Activated naive CD8-positive, alpha-beta T cell (primary cell): ENCODE measurements around the gene SIK2.

ENCODE experiments used
- H3K27ac Mint-ChIP-seq: one replicate; pipeline ENCODE4 v1.8.0; 2021; ENCODE audit warnings: mixed read lengths
- H3K27me3 Mint-ChIP-seq: one replicate; pipeline ENCODE4 v1.8.0; 2021; ENCODE audit warnings: mixed read lengths
- H3K36me3 Mint-ChIP-seq: one replicate; pipeline ENCODE4 v1.8.0; 2021; ENCODE audit warnings: mixed read lengths
- H3K4me1 Mint-ChIP-seq: one replicate; pipeline ENCODE4 v1.8.0; 2021; ENCODE audit warnings: low read depth, mixed read lengths
- H3K4me3 Mint-ChIP-seq: one replicate; pipeline ENCODE4 v1.8.0; 2021; ENCODE audit warnings: mild to moderate bottlenecking, mixed read lengths
- H3K9me3 Mint-ChIP-seq: one replicate; pipeline ENCODE4 v1.8.0; 2021; ENCODE audit warnings: low read depth, mixed read lengths

SIK2 gene

GRCh38 chr11:111726301-111726713 lies 124.1 kb downstream of the SIK2 start:
- Mint-ChIP-seq H3K27me3 (no peaks in the 10 kb centered on the region), H3K4me1 (no peaks in the 10 kb centered on the region), H3K4me3 (no peak overlapping the region), H3K27ac (no peak overlapping the region), H3K9me3 (no peaks in the 10 kb centered on the region), H3K36me3 (peaks cover 7% of the 10 kb centered on the region)

GRCh38 chr11:111727431-111727830 lies 125.2 kb downstream of the SIK2 start:
- Mint-ChIP-seq H3K27ac (no peak overlapping the region), H3K36me3 (peaks cover 5% of the 10 kb centered on the region), H3K9me3 (no peaks in the 10 kb centered on the region), H3K4me3 (no peak overlapping the region), H3K4me1 (no peaks in the 10 kb centered on the region), H3K27me3 (no peaks in the 10 kb centered on the region)

GRCh38 chr11:111729071-111729830 lies 127.0 kb downstream of the SIK2 start:
- Mint-ChIP-seq H3K36me3 (peaks cover 3% of the 10 kb centered on the region), H3K27ac (no peak overlapping the region), H3K9me3 (no peaks in the 10 kb centered on the region), H3K4me1 (no peaks in the 10 kb centered on the region), H3K27me3 (no peaks in the 10 kb centered on the region), H3K4me3 (no peak overlapping the region)

GRCh38 chr11:111729831-111730311 lies 127.6 kb downstream of the SIK2 start:
- no peak overlapping the region for H3K27ac Mint-ChIP-seq
- H3K36me3 Mint-ChIP-seq, result peaks cover 3% of the 10 kb centered on the region
- H3K27me3 Mint-ChIP-seq, result no peaks in the 10 kb centered on the region
- H3K4me1 Mint-ChIP-seq, result peaks cover 2% of the 10 kb centered on the region
- H3K4me3 Mint-ChIP-seq, result no peak overlapping the region
- no peaks in the 10 kb centered on the region for H3K9me3 Mint-ChIP-seq

GRCh38 chr11:111730871-111731591 lies 128.8 kb downstream of the SIK2 start:
- Mint-ChIP-seq H3K4me1 (peaks cover 2% of the 10 kb centered on the region), H3K4me3 (no peak overlapping the region), H3K36me3 (peaks cover 3% of the 10 kb centered on the region), H3K27ac (no peak overlapping the region), H3K9me3 (no peaks in the 10 kb centered on the region), H3K27me3 (no peaks in the 10 kb centered on the region)

- peaks cover 3% of the 10 kb centered on the region for H3K36me3 Mint-ChIP-seq
- peaks cover 4% of the 10 kb centered on the region for H3K4me1 Mint-ChIP-seq
- no peaks in the 10 kb centered on the region for H3K27me3 Mint-ChIP-seq
- H3K4me3 Mint-ChIP-seq, result no peak overlapping the region
- no peaks in the 10 kb centered on the region for H3K9me3 Mint-ChIP-seq
- no peak overlapping the region for H3K27ac Mint-ChIP-seq
These were observed 129.6 kb downstream of the SIK2 start for GRCh38 chr11:111731821-111732220.

- H3K9me3 Mint-ChIP-seq, result no peaks in the 10 kb centered on the region
- peaks cover 4% of the 10 kb centered on the region for H3K4me1 Mint-ChIP-seq
- no peak overlapping the region for H3K4me3 Mint-ChIP-seq
- no peaks in the 10 kb centered on the region for H3K27me3 Mint-ChIP-seq
- H3K36me3 Mint-ChIP-seq, result peaks cover 3% of the 10 kb centered on the region
- H3K27ac Mint-ChIP-seq, result no peak overlapping the region
These were observed 130.8 kb downstream of the SIK2 start for GRCh38 chr11:111733016-111733415.

GRCh38 chr11:111733611-111734088 lies 131.4 kb downstream of the SIK2 start:
- H3K4me3 Mint-ChIP-seq, result no peak overlapping the region
- H3K27ac Mint-ChIP-seq, result no peak overlapping the region
- no peaks in the 10 kb centered on the region for H3K27me3 Mint-ChIP-seq
- peaks cover 4% of the 10 kb centered on the region for H3K4me1 Mint-ChIP-seq
- peaks cover 3% of the 10 kb centered on the region for H3K36me3 Mint-ChIP-seq
- no peaks in the 10 kb centered on the region for H3K9me3 Mint-ChIP-seq

GRCh38 chr11:111734101-111734953 lies 132.1 kb downstream of the SIK2 start:
- Mint-ChIP-seq H3K27ac (no peak overlapping the region), H3K4me1 (peaks cover 4% of the 10 kb centered on the region), H3K36me3 (no peaks in the 10 kb centered on the region), H3K4me3 (no peak overlapping the region), H3K27me3 (no peaks in the 10 kb centered on the region), H3K9me3 (no peaks in the 10 kb centered on the region)

- Mint-ChIP-seq H3K4me3 (no peak overlapping the region), H3K27ac (no peak overlapping the region), H3K9me3 (no peaks in the 10 kb centered on the region), H3K27me3 (no peaks in the 10 kb centered on the region), H3K4me1 (peaks cover 4% of the 10 kb centered on the region), H3K36me3 (no peaks in the 10 kb centered on the region)
These were observed 132.7 kb downstream of the SIK2 start for GRCh38 chr11:111734954-111735261.

GRCh38 chr11:111735262-111736116 lies 133.2 kb downstream of the SIK2 start:
- H3K9me3 Mint-ChIP-seq, result no peaks in the 10 kb centered on the region
- H3K27me3 Mint-ChIP-seq, result no peaks in the 10 kb centered on the region
- no peak overlapping the region for H3K27ac Mint-ChIP-seq
- no peak overlapping the region for H3K4me3 Mint-ChIP-seq
- H3K4me1 Mint-ChIP-seq, result peaks cover 4% of the 10 kb centered on the region
- no peaks in the 10 kb centered on the region for H3K36me3 Mint-ChIP-seq

GRCh38 chr11:111736181-111736590 lies 133.9 kb downstream of the SIK2 start:
- Mint-ChIP-seq H3K9me3 (no peaks in the 10 kb centered on the region), H3K4me1 (peaks cover 4% of the 10 kb centered on the region), H3K27ac (no peak overlapping the region), H3K27me3 (no peaks in the 10 kb centered on the region), H3K4me3 (no peak overlapping the region), H3K36me3 (no peaks in the 10 kb centered on the region)

- no peaks in the 10 kb centered on the region for H3K9me3 Mint-ChIP-seq
- peaks cover 4% of the 10 kb centered on the region for H3K4me1 Mint-ChIP-seq
- no peak overlapping the region for H3K4me3 Mint-ChIP-seq
- no peaks in the 10 kb centered on the region for H3K27me3 Mint-ChIP-seq
- H3K27ac Mint-ChIP-seq, result no peak overlapping the region
- H3K36me3 Mint-ChIP-seq, result no peaks in the 10 kb centered on the region
These were observed 134.6 kb downstream of the SIK2 start for GRCh38 chr11:111736621-111737443.
